Colon (tissue), 2 donors: ENCODE measurements around the gene FOXD1.
"Not testable (repeated sequence)": the region's sequence is repeated elsewhere in the genome, so short reads cannot be mapped to it uniquely, and the experiment has no call there.

ENCODE experiments used
- FAIRE-seq: peaks from 2 replicates; lab custom pipeline; 2012; peaks lifted over from hg19 to GRCh38; lab: Jason Lieb, UNC
- donor health status: control.
- donor health status: control.

Gene FOXD1

GRCh38 chr5:73448463-73449136 lies at the start of gene FOXD1:
TSS of gene FOXD1 (minus strand) at chr5:73448777. CDS start at chr5:73448362, 415 bp downstream.
- FAIRE-seq: no peak

- no peak for FAIRE-seq
Measured at GRCh38 chr5:73497497-73498056, 49.0 kb upstream of the FOXD1 start.

- FAIRE-seq: no peak
Measured at GRCh38 chr5:73496984-73497457, 48.4 kb upstream of the FOXD1 start.

GRCh38 chr5:73495772-73496335 lies 47.3 kb upstream of the FOXD1 start:
- FAIRE-seq: no peak

GRCh38 chr5:73494721-73495120 lies 46.1 kb upstream of the FOXD1 start:
- no peak for FAIRE-seq

GRCh38 chr5:73493421-73493820 lies 44.8 kb upstream of the FOXD1 start:
- FAIRE-seq: no peak

- no peak for FAIRE-seq
Measured at GRCh38 chr5:73491155-73491554, 42.6 kb upstream of the FOXD1 start.

- peak; percentile 55 for FAIRE-seq
Measured at GRCh38 chr5:73490088-73490487, 41.5 kb upstream of the FOXD1 start.

- FAIRE-seq: no peak
Measured at GRCh38 chr5:73488806-73489205, 40.2 kb upstream of the FOXD1 start.

- FAIRE-seq: no peak
Measured at GRCh38 chr5:73487815-73488214, 39.2 kb upstream of the FOXD1 start.

- not testable (repeated sequence) for FAIRE-seq
Measured at GRCh38 chr5:73487257-73487656, 38.7 kb upstream of the FOXD1 start.

- no peak for FAIRE-seq
Measured at GRCh38 chr5:73486119-73486899, 37.7 kb upstream of the FOXD1 start.

- FAIRE-seq: no peak
Measured at GRCh38 chr5:73485715-73486114, 37.1 kb upstream of the FOXD1 start.

GRCh38 chr5:73484511-73484910 lies 35.9 kb upstream of the FOXD1 start:
- no peak for FAIRE-seq

- no peak for FAIRE-seq
Measured at GRCh38 chr5:73483676-73484075, 35.1 kb upstream of the FOXD1 start.

GRCh38 chr5:73482383-73483136 lies 34.0 kb upstream of the FOXD1 start:
- FAIRE-seq: no peak

- FAIRE-seq: no peak
Measured at GRCh38 chr5:73480500-73480899, 31.9 kb upstream of the FOXD1 start.

- FAIRE-seq: no peak
Measured at GRCh38 chr5:73472116-73472515, 23.5 kb upstream of the FOXD1 start.

- no peak for FAIRE-seq
Measured at GRCh38 chr5:73471654-73472053, 23.1 kb upstream of the FOXD1 start.

GRCh38 chr5:73469878-73470277 lies 21.3 kb upstream of the FOXD1 start:
- no peak for FAIRE-seq

- FAIRE-seq: not testable (repeated sequence)
Measured at GRCh38 chr5:73468638-73469037, 20.1 kb upstream of the FOXD1 start.
